CD4-positive, alpha-beta T cell treated with Interleukin-15 for 4 hours (primary cell): ENCODE data around the gene PATL2.
"Not testable (repeated sequence)": the region's sequence is repeated elsewhere in the genome, so short reads cannot be mapped to it uniquely, and the experiment has no call there.

ENCODE experiments used
- DNase-seq: peaks from one replicate; pipeline ENCODE4 v3.0.0-alpha.2; 2020; ENCODE audit warnings: low spot score

The PATL2 gene

DNA sequence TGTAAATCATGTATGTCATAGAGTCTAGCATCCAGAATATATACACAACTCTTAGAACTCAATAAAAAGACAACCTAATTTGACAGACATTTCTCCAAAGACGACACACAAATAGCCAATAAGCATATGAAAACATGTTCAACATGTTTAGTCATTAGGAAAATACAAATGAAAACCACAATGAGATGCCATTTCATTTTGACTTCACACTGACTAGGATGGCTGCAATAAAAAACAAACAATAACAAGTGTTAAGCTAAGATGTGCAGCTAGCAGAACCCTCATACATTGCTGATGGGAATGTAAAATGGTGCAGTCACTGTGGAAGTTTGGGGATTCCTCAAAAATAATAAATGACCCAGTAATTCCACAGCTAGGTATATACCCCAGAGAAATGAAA is 64.1 kb downstream of the PATL2 start:
- no peak for DNase-seq

DNA sequence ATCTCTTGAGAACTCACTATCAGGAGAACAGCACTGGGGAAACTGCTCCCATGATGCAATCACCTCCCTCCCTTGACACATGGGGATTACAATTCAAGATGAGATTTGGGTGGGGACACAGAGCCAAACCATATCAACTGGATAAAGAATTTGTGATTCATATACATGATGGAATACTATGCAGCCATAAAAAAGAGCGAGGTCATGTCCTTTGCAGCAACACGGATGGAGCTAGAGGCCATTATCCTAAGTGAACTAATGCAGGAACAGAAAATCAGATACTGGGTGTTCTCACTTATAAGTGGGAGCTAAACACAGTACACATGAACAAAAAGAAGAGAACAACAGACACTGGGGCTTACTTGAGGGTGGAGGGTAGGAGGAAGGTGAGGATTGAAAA is 64.7 kb downstream of the PATL2 start:
- no peak for DNase-seq

DNA sequence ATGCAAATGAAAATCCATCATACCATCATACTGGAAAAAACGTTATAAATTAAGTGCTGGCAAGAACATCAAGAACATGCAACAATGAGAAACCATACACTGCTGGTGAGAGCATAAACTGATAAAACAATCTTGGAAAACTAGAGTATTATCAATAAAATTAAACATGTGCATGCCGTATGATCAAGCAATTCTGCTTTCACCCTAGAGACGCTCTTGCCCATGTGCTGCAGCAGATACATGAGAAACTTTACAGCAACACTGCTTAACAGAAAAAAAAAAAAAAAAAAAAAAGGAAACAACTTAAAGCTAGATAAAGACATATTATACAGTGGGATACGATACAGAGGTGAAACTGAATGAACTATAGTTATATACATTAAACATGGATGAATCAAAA is 69.5 kb downstream of the PATL2 start:
- DNase-seq = no peak

DNA sequence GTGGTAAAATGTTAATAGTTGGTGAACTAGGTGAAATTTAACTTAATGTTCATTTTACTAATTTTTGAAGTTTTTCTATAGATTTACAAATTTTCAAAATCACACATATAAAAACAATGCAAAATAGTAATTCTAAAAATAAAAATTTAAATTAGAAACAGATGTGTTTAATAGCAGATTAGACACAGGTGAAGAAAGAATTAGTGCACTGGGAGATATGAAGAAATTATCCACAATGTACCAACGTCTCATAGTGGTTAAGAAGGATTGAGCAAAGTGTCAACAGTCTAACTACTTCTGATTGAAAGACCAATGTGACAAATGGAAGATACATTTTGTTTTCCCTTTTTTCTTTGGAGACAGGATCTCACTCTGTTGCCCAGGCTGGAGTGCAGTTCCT is 74.1 kb downstream of the PATL2 start:
- DNase-seq = no peak

DNA sequence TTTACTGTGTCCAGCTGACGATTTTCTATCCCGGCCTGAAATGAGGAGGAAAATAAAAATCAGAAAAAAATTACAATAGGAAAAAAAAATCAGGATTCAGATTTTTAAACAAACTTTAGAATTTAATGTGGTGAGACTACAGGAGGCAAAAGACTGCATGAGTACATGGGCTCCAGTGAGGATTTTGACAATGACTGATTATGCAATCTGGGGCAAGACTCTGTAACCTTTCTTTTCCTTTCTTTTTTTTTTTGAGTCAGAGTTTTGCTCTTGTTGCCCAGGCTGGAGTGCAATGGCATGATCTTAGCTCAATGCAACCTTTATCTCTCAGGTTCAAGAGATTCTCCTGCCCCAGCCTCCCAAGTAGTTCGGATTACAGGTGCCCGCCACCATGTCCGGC is 77.5 kb downstream of the PATL2 start:
- no peak for DNase-seq

DNA sequence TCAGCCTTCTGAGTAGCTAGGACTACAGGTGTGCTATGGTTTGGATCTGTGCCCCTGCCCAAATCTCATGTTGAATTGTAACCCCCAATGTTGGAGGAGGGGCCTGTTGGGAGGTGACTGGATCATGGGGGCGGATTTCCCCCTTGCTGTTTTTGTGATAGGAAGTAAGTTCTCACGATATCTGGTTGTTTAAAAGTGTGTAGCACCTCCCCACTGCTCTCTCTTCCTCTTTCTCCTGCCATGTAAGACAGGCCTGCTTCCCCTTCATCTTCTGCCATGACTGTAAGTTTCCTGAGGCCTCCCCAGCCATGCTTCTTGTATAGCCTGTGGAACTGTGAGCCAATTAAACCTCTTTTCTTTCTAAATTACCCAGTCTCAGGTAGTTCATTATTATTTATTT is 85.8 kb downstream of the PATL2 start:
- not testable (repeated sequence) for DNase-seq

DNA sequence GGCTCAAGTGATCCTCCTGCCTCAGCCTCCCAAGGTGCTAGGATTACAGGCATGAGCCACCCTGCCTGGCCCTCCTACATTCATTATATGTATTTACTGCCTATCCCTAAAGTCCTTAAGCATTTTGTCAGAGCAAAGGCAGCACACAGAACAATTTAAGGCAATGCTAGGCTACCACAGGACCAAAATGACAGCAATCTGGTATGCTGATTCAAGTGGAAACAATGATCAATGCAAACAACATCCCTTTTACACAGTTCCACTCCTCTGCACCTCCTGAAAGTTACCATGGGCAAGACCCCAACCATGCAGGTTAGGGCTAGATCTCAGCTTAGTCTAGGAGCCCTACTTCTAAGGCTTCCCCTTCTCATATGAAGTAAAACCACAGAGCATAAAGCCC is 87.9 kb downstream of the PATL2 start:
- no peak for DNase-seq

DNA sequence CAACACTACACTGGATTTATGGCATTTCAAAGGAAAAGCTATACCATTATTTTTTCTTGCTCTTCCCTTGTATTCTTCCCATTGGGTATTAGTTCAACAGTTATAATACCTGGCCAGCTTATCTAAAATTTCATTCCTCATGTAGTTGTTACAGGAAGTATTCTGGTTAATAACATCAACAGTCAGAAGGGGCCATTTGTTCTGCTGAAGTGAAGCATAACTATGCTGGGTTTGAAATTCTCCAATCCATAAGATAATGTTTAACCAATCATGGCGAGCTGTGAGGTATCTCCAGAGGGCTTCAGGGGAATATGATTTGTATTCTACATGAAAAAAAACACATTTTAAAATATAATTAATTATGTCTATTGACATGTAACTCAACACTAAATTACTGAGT is 91.0 kb downstream of the PATL2 start:
- no peak for DNase-seq

DNA sequence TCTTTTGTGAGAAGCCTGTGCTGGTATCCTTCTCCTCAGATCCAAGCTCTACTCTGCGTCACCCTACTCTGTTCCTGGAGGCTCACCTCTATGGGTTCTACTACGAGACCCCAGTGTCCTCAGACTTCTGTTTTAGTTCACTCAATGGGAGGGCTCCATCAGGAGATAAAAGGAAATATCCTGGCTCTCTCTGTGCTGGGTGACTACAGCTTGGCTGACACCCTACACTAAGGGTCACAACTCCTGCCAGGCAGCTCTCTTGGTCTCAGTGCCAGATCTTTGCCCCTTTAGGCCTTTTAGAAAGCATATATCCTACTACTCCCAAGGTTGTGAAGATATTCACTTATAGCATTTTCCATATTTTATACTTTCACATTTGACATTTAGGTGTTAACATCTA is 94.1 kb downstream of the PATL2 start:
- no peak for DNase-seq
